ENCODE results near the gene TESK1. TPM values are rescaled to one million over a fixed set of nuclear protein-coding genes. Genes with fewer than 3 reads are reported as not detected.

Gene TESK1
- total RNA-seq, 1 donor from 2014 or later = 19.4 TPM

Other genes with a start within 250 kb of the TESK1 start
- gene RUSC2, start 115.2 kb upstream of the TESK1 start, total RNA-seq = 32.9 and 42.5 TPM in 2 replicates
- 1.3 TPM in 1 of 2 replicates, not detected in the other for gene CD72, start 13.2 kb downstream of the TESK1 start, total RNA-seq
- gene SIT1, start 45.7 kb downstream of the TESK1 start, total RNA-seq = not detected in 2 replicates
- gene RMRP, start 52.8 kb downstream of the TESK1 start, total RNA-seq = 2,917 and 4,459 TPM in 2 replicates
- gene CCDC107, start 53.0 kb downstream of the TESK1 start, total RNA-seq = 18.5 and 18.6 TPM in 2 replicates
- gene ARHGEF39, start 59.9 kb downstream of the TESK1 start, total RNA-seq = 0.39 and 0.58 TPM in 2 replicates
- 0.15 TPM in 1 of 2 replicates, not detected in the other for gene CA9, start 68.7 kb downstream of the TESK1 start, total RNA-seq
- 290 and 300 TPM in 2 replicates for gene TPM2, start 84.7 kb downstream of the TESK1 start, total RNA-seq
- 347 and 424 TPM in 2 replicates for gene TLN1, start 126.9 kb downstream of the TESK1 start, total RNA-seq
- gene CREB3, start 127.4 kb downstream of the TESK1 start, total RNA-seq = 77.0 and 78.6 TPM in 2 replicates
- gene GBA2, start 144.0 kb downstream of the TESK1 start, total RNA-seq = 43.3 and 102 TPM in 2 replicates
- 16.5 and 22.9 TPM in 2 replicates for gene RGP1, start 144.0 kb downstream of the TESK1 start, total RNA-seq
- 1.6 and 7.9 TPM in 2 replicates for gene MSMP, start 149.0 kb downstream of the TESK1 start, total RNA-seq
- 15.9 and 16.6 TPM in 2 replicates for gene NPR2, start 186.3 kb downstream of the TESK1 start, total RNA-seq
- gene SPAG8, start 207.0 kb downstream of the TESK1 start, total RNA-seq = 0.53 TPM in 1 of 2 replicates, not detected in the other
- gene HINT2, start 209.8 kb downstream of the TESK1 start, total RNA-seq = 13.8 and 24.6 TPM in 2 replicates
- gene FAM221B, start 223.5 kb downstream of the TESK1 start, total RNA-seq = not detected in 2 replicates
- gene TMEM8B, start 224.0 kb downstream of the TESK1 start, total RNA-seq = 1.9 and 3.0 TPM in 2 replicates

All from glomerular endothelial cell (primary cell).